ENCODE results near the gene ESF1.

GRCh38 chr20:13790708-13791107 is 6.0 kb upstream of the ESF1 start:
- TF ChIP-seq, protein P1, sequence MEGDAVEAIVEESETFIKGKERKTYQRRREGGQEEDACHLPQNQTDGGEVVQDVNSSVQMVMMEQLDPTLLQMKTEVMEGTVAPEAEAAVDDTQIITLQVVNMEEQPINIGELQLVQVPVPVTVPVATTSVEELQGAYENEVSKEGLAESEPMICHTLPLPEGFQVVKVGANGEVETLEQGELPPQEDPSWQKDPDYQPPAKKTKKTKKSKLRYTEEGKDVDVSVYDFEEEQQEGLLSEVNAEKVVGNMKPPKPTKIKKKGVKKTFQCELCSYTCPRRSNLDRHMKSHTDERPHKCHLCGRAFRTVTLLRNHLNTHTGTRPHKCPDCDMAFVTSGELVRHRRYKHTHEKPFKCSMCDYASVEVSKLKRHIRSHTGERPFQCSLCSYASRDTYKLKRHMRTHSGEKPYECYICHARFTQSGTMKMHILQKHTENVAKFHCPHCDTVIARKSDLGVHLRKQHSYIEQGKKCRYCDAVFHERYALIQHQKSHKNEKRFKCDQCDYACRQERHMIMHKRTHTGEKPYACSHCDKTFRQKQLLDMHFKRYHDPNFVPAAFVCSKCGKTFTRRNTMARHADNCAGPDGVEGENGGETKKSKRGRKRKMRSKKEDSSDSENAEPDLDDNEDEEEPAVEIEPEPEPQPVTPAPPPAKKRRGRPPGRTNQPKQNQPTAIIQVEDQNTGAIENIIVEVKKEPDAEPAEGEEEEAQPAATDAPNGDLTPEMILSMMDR (IDR thresholded peaks at IDR 0.05) = no peak
- no peak for TF ChIP-seq POLR2A (IDR thresholded peaks at IDR 0.05)
